HTERT RPE-1 (cell line): Measurements from ENCODE around the gene ESPL1.

Experiments used
- in situ Hi-C: fragments of 300-500 bp; cut with MboI; formaldehyde crosslinking; loops from 4 replicates; pipeline ENCODE4 v1.14.3; 2020; ENCODE audit warnings: low sequenced_read_pairs

ESPL1 gene

GRCh38 chr12:53255996-53256395 lies 12.1 kb upstream of the ESPL1 start:
- in situ Hi-C loops: no loop called here

GRCh38 chr12:53258541-53259539 lies 9.3 kb upstream of the ESPL1 start:
- in situ Hi-C loops: no loop called here

- in situ Hi-C loops: no loop called here
Measured at GRCh38 chr12:53259891-53260290, 8.2 kb upstream of the ESPL1 start.

GRCh38 chr12:53265783-53266182 lies 2.3 kb upstream of the ESPL1 start:
- in situ Hi-C loops: no loop called here

- in situ Hi-C loops: no loop called here
Measured at GRCh38 chr12:53267306-53267998, 647 bp upstream of the ESPL1 start.

- in situ Hi-C loops: no loop called here
Measured at GRCh38 chr12:53268630-53269562, 797 bp downstream of the ESPL1 start.

GRCh38 chr12:53274445-53274844 lies 6.3 kb downstream of the ESPL1 start:
- in situ Hi-C loops: no loop called here

GRCh38 chr12:53276511-53276910 lies 8.4 kb downstream of the ESPL1 start:
- in situ Hi-C loops: no loop called here

GRCh38 chr12:53277981-53278380 lies 9.9 kb downstream of the ESPL1 start:
- in situ Hi-C loops: no loop called here

GRCh38 chr12:53279283-53279869 lies 11.3 kb downstream of the ESPL1 start:
- in situ Hi-C loops: no loop called here

GRCh38 chr12:53279888-53280498 lies 11.9 kb downstream of the ESPL1 start:
- in situ Hi-C loops: no loop called here

- in situ Hi-C loops: no loop called here
Measured at GRCh38 chr12:53286448-53286847, 18.3 kb downstream of the ESPL1 start.

GRCh38 chr12:53287741-53288216 lies 19.7 kb downstream of the ESPL1 start:
- in situ Hi-C loops: no loop called here

- in situ Hi-C loops: no loop called here
Measured at GRCh38 chr12:53288322-53288721, 20.2 kb downstream of the ESPL1 start.

GRCh38 chr12:53289891-53290290 lies 21.8 kb downstream of the ESPL1 start:
- in situ Hi-C loops: no loop called here

- in situ Hi-C loops: no loop called here
Measured at GRCh38 chr12:53290661-53291060, 22.6 kb downstream of the ESPL1 start.

- in situ Hi-C loops: no loop called here
Measured at GRCh38 chr12:53292426-53292825, 24.3 kb downstream of the ESPL1 start.

- in situ Hi-C loops: no loop called here
Measured at GRCh38 chr12:53295070-53295890, 27.2 kb downstream of the ESPL1 start, which contains the start of gene PFDN5. PFDN5 (plus strand) TSS chr12:53295542; CDS start chr12:53295568, 26 bp downstream.

- in situ Hi-C loops: no loop called here
Measured at GRCh38 chr12:53295891-53296219, 27.8 kb downstream of the ESPL1 start.
